Glomerular visceral epithelial cell (primary cell): ENCODE data around the gene CARMIL1.
"Not testable (repeated sequence)": the region's sequence is repeated elsewhere in the genome, so short reads cannot be mapped to it uniquely, and the experiment has no call there.

Experiments
- DNase-seq: peaks from one replicate; pipeline ENCODE4 v3.0.0-alpha.2; 2016; ENCODE audit errors: extremely low spot score

The CARMIL1 gene

DNA sequence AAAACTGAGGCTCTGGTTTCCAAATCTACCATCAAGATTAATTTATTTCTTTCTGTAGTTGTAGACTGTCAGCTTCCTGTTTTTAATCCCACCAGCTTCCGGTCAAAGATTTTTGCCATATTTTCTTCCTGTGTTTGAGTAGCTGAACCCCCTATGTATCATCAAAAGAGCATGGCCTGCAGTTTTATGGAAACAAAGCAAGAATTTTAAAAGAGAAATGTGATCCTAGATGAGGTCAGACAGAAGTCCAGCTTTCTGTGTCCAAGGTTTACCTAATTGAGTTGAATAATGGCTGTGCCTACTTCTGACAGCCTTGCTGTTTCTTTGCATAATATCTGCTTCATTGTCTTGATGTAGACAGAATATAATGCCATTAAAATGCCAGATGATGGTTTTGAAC lies 163.7 kb downstream of the CARMIL1 start:
- DNase-seq = no peak

DNA sequence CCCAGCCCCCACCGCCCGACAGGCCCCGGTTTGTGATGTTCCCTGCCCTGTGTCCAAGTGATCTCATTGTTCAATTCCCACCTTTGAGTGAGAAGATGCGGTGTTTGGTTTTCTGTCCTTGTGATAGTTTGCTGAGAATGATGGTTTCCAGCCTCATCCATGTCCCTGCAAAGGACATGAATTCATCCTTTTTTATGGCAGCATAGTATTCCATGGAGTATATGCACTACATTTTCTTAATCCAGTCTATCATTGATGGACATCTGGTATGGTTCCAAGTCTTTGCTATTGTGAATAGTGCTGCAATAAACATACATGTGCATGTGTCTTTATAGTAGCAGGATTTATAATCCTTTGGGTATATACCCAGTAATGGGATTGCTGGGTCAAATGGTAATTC lies 165.3 kb downstream of the CARMIL1 start:
- not testable (repeated sequence) for DNase-seq

DNA sequence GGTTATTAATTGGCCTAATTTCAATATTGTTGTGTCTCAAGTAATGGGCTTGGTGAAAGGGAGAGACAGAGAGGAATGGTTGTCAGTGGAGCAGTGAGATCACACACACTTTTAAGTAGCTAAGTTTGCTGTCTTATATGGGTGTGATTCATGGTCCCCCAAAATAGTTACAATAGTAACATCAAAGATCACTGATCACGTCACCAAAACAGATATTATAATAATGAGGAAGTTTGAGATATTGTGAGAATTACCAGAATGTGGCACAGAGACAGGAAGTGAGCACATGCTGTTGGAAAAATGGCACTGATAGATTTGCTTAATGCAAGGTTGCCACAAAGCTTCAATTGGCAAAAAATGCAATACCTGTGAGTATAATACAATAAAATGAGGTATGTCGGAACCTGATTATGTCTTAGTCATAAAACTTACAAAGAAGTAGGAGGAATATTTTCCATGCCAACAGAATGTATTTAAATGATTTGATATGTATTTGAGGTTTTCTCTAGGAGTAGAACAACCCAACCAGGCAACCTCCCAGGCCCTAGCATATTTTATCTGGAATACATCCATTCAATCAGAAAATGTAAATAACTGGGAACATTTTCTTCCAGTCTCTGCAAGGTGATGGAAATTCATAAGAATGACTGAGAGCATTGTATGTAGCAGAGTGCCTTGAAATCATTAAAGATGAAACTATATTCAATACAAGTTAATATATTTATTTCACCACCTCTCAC lies 167.8 kb downstream of the CARMIL1 start:
- DNase-seq = no peak

DNA sequence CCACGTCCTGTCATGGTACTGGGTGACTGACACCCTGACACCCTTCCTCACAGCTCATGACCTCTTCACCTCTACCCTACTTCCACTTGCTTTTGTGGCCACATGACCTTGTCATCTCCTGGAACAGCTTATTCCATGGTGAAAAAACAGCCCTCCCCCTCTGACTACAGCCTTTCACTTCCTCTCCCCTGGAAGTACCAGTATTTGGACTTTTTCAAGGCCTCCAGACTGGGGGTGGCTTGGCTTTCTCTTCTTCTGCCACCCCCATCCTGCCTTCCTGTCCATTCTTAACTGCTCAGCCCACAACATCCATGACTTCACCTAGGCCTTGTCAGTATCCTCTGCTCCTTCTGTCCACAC lies 168.4 kb downstream of the CARMIL1 start:
- DNase-seq = no peak

DNA sequence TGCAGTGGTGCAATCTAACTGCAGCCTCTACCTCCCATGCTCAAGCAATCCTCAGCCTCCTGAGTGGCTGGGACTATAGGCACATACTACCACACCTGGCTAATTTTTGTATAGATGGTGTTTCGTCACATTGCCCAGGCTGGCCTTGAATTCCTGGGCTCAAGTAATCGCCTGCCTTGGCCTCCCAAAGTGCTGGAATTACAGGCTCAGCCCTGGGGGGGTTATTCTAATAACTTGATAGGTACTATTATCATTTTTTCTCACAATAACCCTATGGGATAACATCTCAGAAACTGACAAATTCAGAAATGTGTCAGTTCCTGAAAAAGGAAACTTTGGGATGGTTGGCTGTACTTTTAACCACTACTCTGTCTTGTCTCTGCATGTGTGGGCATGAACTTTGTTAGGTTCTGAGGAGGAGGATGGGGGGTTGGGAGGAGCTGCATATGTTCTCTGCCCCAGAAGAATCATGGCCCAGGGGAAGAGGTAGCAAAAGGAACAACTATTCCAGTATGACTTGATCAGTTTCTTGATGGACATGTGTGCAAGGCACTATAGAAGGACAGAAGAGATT lies 169.9 kb downstream of the CARMIL1 start:
- DNase-seq = no peak

DNA sequence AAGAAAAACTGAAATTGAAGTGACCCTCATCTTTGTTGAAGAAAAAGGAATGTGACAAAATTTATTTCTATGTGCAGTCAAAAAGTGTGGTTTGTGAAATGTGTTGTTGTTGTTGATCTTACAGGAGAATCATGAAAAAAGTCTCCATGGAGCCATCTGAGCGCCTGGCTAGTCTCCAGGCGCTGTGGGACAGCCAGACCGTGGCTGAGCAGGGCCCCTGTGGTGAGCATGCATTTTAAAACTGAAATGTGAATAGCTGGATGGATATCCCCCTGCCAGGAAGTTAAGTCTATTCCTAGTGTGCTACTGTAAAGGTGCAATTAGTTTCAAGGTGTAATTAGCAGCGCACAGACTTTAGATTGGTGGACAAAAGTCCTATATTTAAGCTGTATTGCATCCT lies 170.6 kb downstream of the CARMIL1 start:
- DNase-seq = no peak

DNA sequence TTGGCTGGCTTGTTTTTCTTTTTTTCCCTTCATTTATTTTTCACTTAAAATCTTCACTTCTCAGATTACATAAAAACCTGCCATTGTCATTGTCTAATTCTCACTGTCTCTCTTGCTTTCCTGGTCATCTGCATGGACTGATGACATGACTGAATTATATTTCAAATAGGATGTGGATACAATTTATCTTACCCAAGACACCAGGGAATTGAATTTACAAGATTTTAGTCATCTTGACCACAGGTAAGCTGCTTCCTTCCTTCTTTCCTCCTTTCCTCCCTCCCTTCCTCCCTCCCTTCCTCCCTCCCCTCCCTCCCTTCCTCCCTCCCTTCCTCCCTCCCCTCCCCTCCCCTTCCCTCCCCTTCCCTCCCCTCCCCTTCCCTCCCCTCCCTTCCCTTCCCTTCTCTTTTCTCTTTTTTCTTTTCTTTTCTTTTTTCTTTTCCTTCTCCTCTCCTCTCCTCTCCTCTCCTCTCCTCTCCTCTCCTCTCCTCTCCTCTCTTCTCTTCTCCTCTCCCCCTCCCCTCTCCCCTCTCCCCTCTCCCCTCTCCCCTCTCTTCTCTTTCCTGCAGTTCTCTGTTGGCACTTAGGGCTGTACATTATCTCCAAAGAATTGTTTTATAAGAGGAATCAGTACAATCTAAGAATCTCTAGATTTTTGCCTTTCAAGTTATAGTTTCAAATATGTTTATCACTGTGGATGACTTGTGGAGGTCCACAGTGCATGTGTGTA lies 171.5 kb downstream of the CARMIL1 start:
- DNase-seq = no peak

DNA sequence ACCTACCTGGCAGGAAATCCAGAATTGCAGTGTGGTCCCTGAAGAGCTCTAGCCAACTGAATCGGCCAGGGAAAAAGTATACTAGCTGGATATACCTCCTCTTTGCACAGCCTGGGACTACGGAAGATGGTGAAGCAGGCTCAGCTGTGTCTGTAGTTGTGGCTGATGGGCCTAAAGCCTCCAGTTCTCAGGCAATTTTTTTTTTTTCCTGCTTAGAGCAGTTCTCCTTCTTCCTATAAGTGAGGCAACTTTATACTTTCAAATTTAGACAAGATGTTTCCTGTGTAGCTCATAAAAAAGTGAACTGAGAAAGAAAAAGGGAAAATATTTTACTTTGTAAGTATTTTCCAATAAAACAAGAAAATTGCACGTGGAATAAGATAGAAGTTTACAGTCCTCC lies 172.9 kb downstream of the CARMIL1 start:
- DNase-seq = no peak

DNA sequence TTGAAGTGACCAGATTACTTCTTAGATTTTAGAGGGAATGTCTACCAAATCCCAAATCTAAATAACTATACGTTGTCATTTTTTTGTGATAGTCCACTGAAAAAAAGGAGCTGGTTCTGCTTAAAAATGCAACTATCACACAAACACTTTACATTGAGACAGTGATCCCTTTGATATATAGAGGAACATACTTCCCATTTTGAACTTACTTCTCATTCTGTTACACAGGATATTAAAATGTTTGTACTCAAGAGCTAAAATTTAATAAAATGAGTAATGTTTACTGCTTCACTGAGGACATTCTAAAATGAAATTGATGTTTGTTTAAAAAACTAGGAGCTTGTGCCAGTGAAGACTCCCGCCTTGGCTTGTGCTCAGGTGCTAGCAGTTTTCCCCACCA lies 174.1 kb downstream of the CARMIL1 start:
- DNase-seq = no peak

DNA sequence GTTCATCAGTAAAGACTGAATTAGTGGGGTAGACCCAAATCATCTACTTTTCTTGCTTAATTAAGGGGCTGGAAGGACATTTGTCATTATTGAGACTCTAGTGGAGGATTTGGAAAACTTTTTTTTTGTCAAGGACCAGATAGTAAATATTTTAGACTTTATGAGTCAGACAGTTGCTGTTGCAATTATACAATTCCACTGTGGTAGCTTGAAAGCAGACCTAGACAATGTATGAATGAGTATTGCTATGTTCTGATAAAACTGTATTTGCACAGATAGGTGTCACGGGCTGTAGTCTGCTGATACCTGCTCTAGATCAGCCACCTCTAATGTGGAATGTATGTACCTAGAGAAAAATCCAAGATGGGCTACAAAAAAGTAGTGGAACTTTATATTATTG lies 175.0 kb downstream of the CARMIL1 start:
- no peak for DNase-seq

DNA sequence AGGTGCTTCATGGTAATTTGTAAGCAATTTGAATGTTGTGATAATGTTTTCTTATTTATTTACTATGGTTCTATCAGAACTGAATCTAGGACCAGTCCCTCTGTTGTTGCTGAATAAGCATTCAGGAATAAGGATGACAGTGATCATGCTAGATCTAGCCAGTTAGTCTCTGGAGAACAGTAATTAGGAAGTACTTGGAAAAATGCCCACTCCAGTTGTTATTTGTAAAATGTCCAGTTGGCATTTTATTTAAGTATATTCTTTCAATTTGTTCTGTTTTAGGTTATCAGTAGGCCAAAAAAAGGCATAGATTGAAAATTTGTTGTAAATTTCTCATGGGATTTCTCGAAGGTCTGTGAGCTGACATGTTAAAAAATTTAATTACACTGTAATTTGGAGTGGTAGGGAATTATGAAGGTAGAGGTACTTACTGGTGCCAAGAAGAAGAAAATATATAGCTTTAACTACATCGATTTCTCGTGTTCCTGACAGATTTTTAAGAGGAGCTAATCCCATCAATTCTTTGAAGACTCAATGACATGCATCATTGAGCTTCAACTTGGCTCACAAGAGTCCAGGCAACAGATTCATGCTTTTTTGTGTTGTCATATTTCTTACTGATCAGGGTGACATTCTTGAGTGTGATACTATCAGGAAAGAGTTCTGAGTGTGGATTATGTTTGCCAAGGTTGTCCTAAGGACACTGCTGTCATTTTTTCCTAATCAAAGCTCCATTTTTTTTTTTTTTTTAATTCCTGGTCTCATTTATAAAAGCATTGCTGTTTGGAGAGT lies 177.3 kb downstream of the CARMIL1 start:
- no peak for DNase-seq

DNA sequence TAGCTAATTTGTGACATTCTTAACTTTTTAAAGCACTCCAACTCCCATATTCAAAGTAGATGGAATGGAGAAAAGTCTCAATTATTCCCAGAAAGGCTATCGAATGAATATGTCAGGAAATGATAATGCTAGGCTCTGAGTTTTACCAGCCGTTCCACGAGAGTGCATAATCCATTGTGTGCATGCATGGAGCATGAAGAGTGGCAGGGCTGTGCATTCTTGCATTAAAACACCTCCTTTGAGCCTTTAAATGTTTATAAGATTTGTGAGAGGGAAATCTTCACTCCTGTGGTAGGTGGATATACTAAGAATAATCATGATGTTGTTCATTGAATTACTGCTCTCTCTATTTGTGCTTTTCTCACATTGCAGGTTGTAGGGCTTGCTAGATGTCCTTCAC lies 178.3 kb downstream of the CARMIL1 start:
- DNase-seq = peak; percentile 50

DNA sequence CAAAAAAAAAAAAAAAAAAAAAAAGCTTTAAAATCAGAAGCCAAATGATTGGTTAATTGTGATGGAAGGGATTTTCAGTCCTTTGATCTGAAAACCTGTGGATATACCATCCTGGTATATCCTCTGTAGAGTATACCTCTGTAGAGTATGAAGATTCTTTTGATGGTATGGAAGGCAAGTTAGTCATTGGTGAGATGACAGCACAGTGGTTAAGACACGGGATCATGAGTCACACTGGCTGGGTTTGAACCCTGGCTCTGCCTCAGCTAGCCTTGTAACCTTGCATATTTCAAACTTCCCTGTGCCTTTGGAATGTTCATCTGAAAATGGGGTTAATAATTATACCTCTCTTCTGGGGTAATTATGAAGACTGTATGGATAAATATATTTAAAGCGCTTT lies 179.3 kb downstream of the CARMIL1 start:
- DNase-seq = peak; percentile 92

DNA sequence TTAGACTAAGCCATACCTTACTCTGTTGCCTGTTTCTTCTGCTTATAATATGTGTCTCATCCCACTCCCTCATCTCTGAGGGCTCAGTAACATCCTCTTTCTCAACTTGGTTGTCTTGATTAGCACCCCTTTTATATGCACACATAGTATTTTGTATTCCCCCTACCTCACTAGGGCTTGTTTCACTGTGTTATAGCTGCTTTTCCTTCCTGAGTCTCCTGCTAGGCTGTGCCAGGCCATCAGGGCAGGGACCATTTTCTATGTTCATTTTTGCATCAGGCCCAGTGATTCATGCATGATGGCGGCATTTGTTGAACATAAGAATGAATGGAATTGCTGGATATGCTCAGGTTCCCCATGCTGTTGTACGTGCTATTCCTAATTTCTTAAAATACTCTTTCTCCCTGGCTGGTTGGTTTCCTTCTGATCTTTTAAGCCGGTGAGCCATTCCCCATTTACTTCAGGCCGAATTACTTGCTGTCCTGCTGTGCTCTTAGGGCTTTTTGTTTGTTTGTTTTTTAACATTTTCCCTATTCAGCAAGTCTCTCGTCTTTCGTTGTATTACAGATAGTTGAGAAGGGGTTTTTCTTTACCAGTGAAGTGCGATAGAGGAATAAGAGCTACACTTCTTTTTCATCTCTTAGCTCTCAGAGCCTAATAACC lies 183.2 kb downstream of the CARMIL1 start:
- DNase-seq = no peak

DNA sequence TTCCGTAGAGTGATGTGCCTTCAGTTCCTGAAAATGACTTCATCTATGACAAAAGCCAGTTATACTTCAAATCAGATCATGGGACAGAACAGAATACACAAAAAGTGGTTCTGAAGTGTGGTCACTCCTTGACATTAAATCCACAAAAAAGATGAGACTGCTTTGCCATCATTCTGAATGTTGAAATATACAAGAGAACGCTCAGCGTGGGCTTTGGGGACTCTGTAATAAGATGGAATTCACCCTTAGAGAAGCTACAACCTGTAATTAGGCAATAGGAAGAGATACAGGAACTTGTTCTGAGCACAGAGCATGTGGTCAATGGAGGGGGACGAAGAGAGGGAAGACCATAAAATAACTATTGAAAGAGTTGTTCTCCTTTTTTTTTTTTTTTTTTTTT lies 184.3 kb downstream of the CARMIL1 start:
- DNase-seq = no peak

DNA sequence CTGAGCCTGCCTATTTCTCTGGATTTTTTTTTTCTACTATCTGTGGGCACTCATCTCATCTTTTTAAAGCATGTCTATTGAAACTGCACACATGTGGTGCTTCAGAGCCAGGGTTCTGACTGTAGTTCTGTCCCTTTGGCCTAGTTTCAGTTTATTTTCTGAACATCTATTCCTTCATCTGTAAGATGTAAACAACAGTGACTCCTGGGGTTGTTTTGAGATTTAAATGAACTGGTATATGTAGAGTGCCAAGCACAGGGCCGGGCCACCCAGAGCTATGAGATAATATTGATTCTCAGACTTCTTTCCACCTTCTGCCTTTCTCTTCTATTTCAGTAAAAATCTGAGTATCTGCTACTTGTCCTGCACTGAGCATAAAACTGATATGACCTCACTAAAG lies 185.1 kb downstream of the CARMIL1 start:
- no peak for DNase-seq

DNA sequence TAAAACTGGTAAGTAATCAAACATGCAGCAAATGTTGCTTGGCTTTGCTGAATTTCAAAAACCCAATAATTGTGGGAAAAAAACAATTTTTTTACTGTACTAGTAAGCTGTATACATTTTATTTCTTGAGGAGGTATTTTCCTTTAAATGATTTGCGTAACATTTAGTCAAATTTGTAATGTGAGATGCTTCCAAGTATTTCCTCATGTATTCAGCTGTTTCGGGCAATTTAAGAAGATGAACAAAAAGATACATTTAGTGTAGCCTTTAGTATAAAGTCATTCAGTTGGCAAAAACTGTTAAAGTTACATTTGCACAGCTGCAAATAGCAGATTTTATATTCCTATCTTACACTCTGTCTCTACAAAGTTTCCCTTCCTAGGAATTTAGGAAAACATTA lies 186.8 kb downstream of the CARMIL1 start:
- DNase-seq = no peak

DNA sequence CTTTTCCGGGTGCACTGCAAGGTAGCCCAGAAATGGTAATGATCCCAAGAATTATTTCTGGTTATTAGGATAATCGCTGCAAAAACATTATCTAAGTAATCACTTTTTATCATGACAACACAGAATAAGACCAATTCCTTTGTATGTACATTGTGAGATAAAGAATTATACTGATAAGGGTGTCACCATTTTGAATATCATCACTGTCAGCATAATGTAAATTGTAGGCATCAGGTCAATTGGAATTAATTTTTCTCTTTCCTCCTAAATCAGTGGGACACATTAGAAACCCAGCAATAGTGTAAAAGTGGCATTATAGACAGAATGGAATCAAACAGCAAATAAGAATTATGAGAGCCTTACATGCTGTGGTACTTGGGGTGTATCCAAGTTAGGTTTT lies 189.7 kb downstream of the CARMIL1 start:
- no peak for DNase-seq

DNA sequence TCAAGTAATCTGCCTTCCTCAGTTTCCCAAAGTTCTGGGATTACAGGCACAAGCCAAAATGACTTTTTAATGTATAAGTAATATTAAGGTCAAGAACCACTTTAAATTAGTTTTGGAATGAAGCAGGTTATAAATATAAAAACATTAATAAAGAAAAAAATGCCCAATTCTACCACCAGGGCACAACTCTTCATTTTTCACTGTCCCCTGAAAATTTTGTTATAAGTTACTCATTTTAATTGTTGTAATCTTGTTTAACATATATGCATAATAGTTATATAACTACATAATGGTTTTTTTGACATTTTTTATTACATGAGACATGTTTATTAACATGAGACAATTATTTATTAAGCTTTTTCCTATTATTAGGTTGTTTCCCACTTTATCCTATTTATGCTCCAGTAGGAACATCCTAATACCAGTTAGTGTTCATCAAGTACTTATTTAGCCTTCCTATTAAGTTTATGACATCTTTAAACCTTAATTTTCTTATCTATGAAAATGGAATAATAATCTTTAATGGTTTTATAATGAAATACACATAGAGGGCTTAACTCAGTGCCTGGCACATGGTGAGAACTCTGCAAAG lies 190.7 kb downstream of the CARMIL1 start:
- no peak for DNase-seq

DNA sequence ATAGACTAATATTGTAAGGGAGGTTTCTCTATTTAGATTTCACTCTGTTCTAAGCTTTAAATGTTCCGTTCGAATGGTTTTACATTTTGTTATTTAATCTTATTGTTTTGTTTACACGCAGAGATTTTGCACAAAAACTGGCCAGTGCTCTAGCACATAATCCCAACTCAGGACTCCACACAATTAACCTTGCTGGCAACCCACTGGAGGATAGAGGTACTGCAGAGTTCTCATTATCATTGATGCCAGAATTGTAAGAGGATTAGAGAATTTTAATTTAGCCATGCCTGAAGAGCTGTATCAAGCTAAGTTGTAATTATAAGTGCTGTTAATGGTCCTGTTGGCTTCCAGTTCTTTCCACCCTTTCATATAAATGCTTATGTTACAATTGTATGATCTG lies 193.1 kb downstream of the CARMIL1 start:
- DNase-seq = no peak

DNA sequence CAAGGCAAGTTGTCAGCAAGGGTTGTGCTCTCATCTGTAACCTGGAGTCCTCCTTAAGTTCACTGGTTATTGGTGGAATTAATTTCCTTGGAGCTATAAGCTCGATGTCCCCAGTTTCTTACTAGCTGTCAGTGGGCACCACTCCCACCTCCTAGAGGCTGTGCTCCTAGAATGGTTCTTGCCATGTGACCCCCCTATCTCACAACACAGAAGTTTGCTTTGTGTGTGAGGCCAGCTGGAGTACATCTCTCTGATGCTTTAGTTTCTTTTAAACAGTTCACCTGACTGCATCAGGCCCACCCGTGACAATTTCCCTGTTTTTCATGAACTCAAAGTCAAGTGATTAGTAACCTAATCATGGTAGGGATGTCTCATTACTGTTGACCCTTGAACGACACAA lies 193.7 kb downstream of the CARMIL1 start:
- DNase-seq = no peak

DNA sequence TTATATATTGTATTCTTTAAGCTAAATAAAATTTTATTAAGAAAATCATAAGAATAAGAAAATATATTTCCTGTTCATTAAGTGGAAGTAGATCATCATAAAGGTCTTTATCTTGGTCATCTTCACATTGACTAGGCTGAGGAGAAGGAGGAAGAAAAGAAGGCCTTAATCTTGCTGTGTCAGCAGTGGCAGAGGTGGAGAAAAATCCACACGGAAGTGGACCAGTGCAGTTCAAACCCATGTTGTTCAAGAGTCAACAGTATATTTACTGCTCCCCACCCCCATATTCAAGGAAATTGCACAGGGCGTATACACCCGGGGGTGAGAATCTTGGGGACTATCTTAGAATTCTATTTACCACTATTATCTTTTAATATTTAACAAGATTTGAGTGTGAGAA lies 194.3 kb downstream of the CARMIL1 start:
- no peak for DNase-seq
